T-helper 22 cell (primary cell): ENCODE results near the gene DGUOK.
"Not testable (repeated sequence)": the region's sequence is repeated elsewhere in the genome, so short reads cannot be mapped to it uniquely, and the experiment has no call there.

Source experiments
- DNase-seq: peaks from one replicate; pipeline ENCODE4 v3.0.0-alpha.2; 2020; ENCODE audit warnings: low read depth

DGUOK gene

DNA sequence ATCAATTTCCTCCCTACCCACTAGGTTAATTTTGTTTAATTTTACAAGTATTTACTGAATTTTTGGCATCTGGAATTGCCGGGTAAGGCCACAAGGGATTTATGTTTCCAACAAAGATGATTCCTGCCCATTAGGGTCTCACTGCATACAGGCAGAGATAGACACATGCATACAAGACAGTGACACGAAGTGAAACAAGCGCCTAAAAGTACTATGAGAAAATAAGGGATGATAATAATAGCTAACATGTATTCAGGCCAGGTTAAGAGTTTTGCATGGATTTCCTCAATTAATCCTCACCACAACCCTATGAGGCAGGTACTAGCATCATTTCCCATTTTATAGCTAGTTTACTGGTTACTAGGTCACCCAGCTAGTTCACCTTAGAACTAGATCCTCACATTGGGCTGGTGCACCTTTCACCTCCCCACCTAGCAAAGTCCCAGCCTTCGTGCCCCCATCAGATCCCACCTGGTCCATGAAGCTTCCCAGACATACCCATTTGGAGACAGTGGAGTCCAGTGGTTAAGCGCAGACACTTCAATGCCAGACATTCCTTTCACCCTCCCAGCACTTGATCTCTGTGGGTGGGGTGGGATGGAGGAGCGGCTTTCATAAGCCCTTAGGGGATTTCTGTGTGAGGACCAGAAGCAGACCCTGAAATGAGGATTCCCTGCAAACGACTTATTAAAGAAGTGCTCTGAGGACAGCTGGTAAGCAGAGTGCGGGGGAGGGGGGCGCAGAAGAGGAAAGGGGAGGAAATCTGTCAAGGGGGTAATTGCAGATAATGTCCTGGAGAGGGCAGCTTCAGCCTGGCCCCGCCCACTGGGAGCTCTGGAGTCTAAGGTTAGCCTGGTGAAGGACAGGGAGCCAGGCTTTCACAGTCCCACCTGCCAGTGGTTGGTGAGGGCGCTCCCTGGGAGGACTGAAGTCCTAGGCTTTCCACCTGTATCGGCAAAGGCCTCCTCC lies 5.8 kb upstream of the DGUOK start:
- no peak for DNase-seq

GRCh38 chr2:73921581-73921980 lies 5.1 kb upstream of the DGUOK start:
- no peak for DNase-seq

- DNase-seq = no peak
These were observed 4.0 kb upstream of the DGUOK start for GRCh38 chr2:73922681-73923080.

- DNase-seq = no peak
These were observed 1.5 kb upstream of the DGUOK start for GRCh38 chr2:73925033-73925704.

- no peak for DNase-seq
These were observed 707 bp upstream of the DGUOK start for GRCh38 chr2:73925853-73926492.

DNA sequence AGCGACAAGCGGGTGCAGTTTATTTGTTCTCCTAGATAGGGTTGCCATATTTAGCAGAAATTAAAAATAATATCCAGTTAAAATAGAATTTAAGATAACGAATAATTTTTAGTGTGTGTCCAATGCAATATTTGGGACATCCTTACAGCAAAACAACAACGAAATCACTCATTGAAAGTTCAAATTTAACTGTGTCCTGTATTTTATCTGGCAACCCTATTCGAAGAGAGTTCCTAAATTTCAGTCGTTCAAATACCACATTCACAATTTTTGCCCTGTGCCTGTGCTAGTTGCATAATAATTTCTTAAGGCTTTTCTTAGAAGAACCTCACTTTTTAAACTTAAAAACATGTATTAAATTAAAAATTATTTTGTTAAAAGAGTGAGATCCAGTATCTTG lies 664 bp downstream of the DGUOK start:
- no peak for DNase-seq

DNA sequence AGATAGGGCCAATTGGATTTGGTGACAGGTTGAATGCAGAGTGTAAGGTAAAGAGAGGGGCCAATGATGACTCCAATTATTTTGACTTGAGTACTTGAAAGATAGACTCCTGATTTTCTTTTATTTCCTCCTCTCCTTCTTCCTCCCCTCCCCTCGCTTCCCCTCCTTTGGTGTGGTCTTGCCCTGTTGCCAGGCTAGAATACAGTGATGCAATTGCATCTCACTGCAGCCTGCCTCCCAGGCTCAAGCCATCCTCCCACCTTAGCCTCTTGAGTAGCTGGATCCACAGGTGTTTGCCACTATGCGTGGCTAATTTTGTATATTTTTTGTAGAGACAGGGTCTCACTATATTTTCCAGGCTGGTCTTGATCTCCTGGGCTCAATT lies 2.3 kb downstream of the DGUOK start:
- DNase-seq = no peak

- DNase-seq = no peak
These were observed 3.7 kb downstream of the DGUOK start for GRCh38 chr2:73930386-73930785.

DNA sequence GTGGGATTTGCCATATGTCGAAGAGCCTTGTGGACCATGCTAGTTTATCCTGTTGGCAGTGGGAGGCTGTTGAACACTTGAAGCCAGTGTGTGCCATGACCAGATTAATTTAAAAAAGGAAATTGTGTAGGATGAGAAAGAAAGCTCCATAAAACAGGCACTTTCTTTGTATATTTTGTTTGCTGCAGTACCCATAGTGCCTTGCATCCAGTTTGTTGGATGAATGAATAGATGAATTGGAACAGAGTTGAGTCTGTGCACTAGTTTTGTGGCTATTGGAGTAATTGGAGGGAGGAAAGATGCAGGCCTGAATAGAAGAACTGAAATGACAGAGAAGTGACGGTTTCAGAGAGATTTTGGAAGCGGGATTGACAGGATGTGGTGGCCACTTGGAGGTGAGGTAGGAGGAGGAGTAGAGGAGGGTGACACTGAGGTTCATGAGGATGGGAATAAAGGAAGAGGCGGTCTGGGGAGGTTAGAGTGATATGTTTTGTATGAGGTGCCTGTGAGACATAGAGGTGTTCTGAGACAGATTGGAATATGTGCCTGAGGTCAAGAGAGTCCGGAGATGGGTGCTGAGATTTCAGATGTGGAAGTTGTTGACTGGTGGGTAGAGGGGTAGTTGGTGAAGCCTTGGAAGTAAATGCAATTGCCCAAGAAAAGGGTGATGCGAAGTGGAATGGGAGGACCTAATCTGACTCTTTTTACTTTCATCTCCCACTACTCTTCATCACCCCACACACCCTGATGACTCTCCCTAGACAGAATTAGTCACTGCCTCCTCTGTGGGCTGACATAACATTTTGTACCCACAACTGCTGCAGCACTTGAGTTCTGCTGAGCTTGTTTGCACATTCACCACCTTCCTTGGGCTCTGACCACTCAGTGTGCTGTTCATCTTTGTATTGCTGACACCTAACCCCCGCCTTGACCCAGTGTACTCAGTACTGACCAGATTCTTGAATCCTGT lies 5.1 kb downstream of the DGUOK start:
- no peak for DNase-seq

DNA sequence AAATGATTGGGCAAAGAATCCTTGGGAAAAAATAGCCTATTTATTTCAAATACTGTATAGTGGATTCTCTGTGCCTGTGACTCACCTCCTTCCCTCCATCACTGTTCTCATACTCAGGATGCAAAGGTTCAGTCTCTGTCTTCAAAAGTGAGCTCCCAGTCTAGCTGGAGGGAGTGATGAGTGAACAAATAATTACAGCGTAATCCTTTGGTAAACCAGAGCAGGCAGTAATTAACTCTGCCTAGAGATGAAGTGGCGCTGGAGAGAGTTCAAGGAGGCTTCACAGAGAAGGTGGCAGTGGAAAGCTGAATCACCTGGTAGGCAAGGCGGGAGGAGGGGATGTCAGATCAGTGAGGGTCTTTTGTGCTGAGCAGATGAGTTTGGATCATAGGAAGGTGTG lies 6.5 kb downstream of the DGUOK start:
- no peak for DNase-seq

GRCh38 chr2:73935641-73936040 lies 9.0 kb downstream of the DGUOK start:
- DNase-seq = no peak

GRCh38 chr2:73937103-73937885 lies 10.6 kb downstream of the DGUOK start:
- no peak for DNase-seq

DNA sequence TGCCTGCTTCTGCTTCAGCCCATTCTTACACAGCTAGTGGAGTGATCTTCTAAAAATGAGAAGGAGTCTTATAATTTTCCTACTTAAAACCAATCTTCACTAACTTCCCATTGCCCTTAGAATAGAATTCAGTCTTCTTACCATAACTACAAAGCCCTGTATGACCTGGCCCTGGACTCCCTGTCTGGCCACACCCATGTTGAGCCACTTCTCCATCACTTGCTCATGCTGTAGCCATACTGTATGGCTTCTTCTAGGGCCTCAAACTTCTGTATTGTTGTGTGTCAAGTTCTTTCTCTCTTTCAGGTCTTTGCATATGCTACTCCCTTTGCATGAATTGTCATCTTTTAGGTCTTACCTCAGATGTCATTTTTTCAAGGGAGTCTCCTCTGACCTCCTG lies 11.2 kb downstream of the DGUOK start:
- DNase-seq = no peak

GRCh38 chr2:73938718-73939352 lies 12.2 kb downstream of the DGUOK start:
- no peak for DNase-seq

GRCh38 chr2:73939419-73939818 lies 12.7 kb downstream of the DGUOK start:
- DNase-seq = no peak

DNA sequence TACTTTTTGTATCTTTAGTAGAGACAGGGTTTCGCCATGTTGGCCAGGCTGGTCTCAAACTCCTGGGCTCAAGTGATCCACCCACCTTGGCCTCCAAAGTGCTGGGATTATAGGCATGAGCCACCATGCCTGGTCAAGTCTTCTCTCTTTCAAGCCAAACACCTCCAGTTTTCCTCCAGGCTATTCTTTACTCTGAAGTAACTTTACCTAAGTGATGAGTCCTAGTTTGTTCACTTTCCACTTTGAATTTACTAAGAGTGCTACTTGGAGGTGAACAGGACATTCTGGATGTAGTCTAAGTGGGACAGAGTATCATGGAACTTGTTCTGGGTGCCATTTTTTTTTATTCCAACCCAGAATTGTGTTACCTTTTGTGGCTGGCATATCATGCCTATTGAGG lies 13.4 kb downstream of the DGUOK start:
- not testable (repeated sequence) for DNase-seq

DNA sequence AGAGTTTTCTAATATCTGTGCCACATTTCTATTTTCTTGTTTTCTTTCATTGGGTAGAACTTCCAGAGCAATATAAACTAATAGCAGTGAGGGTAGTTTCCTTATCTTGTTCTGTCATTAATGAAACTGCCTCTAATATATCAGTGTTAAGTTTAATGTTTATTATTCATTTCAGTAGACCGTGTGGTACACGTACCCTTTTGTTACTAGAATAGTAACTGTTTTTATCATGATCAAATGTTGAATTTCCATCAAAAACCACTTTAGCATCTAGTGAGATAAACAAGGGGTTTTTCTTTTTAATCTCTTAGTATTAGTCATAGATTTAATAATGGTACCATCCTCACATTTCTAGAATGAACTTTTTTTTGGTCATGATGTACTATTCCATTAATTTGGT lies 16.0 kb downstream of the DGUOK start:
- no peak for DNase-seq

- no peak for DNase-seq
These were observed 18.0 kb downstream of the DGUOK start for GRCh38 chr2:73944714-73945113.

- no peak for DNase-seq
These were observed 19.5 kb downstream of the DGUOK start for GRCh38 chr2:73946215-73946614.

DNA sequence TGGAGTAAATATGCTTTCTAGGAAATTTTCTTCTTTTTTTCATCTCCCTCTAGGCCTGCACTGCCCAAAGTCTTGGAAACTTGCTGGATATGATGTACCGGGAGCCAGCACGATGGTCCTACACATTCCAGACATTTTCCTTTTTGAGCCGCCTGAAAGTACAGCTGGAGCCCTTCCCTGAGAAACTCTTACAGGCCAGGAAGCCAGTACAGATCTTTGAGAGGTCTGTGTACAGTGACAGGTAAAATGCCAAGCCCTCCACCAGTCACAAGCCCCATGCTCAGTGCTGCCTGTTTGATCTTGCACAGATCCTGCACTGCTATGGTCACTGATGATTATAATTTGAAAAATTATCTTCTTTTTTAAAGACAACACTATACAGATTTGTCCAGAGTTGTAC lies 20.0 kb downstream of the DGUOK start:
- no peak for DNase-seq
